H1 (cell line): ENCODE data around the gene PPM1L. TPM values are rescaled to one million over a fixed set of nuclear protein-coding genes. Genes with fewer than 3 reads are reported as not detected.

Experiments
- CTCF ChIA-PET: fragments of 300-600 bp; sonication (Branson Sonifier 250); formaldehyde crosslinking; loops from one replicate; lab custom pipeline; 2021; ENCODE audit not compliant: partially characterized antibody; lab: Charles Lee
- POLR2A ChIA-PET: fragments of 300-600 bp; sonication (Branson Sonifier 250); formaldehyde crosslinking; loops from one replicate; lab custom pipeline; 2021; ENCODE audit warnings: inconsistent platforms; ENCODE audit not compliant: partially characterized antibody; lab: Charles Lee
- DNase-seq, 2 experiments: peaks; one replicate each; pipeline versions ENCODE4 v3.0.0 to v3.0.0-alpha.2; 2010 to 2022; ENCODE audit warnings: low spot score in 2 of 2, low read depth in 1 of 2, mixed read lengths in 1 of 2
- FAIRE-seq: peaks from 2 replicates; lab custom pipeline; 2011; peaks lifted over from hg19 to GRCh38; lab: Jason Lieb, UNC
- H2AFZ ChIP-seq: 2 replicates; pipeline ENCODE4 v1.8.1; 2012; ENCODE audit warnings: low read length, inconsistent platforms
- H2AK5ac ChIP-seq: 2 replicates; pipeline ENCODE4 v1.6.1; 2013; ENCODE audit warnings: low read depth, low read length
- H2BK120ac ChIP-seq: replicated peaks from 2 replicates; pipeline ENCODE3; 2013; ENCODE audit warnings: low read depth, low read length, inconsistent platforms
- H2BK12ac ChIP-seq: 2 replicates; pipeline ENCODE4 v1.6.1; 2013; ENCODE audit warnings: low read depth, low read length
- H2BK15ac ChIP-seq: 2 replicates; pipeline ENCODE4 v1.6.1; 2013; ENCODE audit warnings: low read length
- H2BK20ac ChIP-seq: 2 replicates; pipeline ENCODE4 v1.6.1; 2013; ENCODE audit warnings: low read length
- H2BK5ac ChIP-seq: 2 replicates; pipeline ENCODE4 v1.6.1; 2013; ENCODE audit warnings: low read depth, low read length
- H3K14ac ChIP-seq: 2 replicates; pipeline ENCODE4 v1.6.1; 2013; ENCODE audit warnings: inconsistent platforms; ENCODE audit not compliant: insufficient read length
- H3K18ac ChIP-seq: 2 replicates; pipeline ENCODE4 v1.6.1; 2013; ENCODE audit warnings: low read length; ENCODE audit errors: extremely low read depth
- H3K23ac ChIP-seq: 2 replicates; pipeline ENCODE4 v1.6.1; 2013; ENCODE audit warnings: inconsistent platforms; ENCODE audit not compliant: insufficient read length
- H3K23me2 ChIP-seq: 2 replicates; pipeline ENCODE4 v1.6.1; 2013; ENCODE audit warnings: low read depth, low read length
- H3K27ac ChIP-seq: 2 replicates; pipeline ENCODE4 v1.6.1; 2011; ENCODE audit warnings: low read depth, low read length, inconsistent platforms
- H3K27me3 ChIP-seq, 4 experiments: replicated peaks in 1 of 4; 1 replicate in 1 of 4; 2 replicates in 3 of 4; pipeline versions ENCODE4 v1.6.1 to v1.8.1; 2011 to 2013; ENCODE audit warnings: low read length in 3 of 4, mild to moderate bottlenecking in 3 of 4, inconsistent platforms in 2 of 4, mixed read lengths in 2 of 4, moderate library complexity in 1 of 4; ENCODE audit not compliant: control insufficient read depth in 3 of 4, insufficient read depth in 3 of 4; ENCODE audit errors: extremely low read depth in 1 of 4
- H3K36me3 ChIP-seq, 4 experiments: 2 replicates each; pipeline versions ENCODE4 v1.6.1 to v1.8.1; 2011 to 2013; ENCODE audit warnings: mild to moderate bottlenecking in 4 of 4, low read length in 3 of 4, moderate library complexity in 2 of 4, control low read depth in 1 of 4, inconsistent platforms in 1 of 4; ENCODE audit not compliant: insufficient read depth in 4 of 4, control insufficient read depth in 2 of 4
- H3K4ac ChIP-seq: replicated peaks from 2 replicates; pipeline ENCODE3; 2013; ENCODE audit warnings: low read length, low read depth, mixed read lengths, inconsistent platforms; ENCODE audit not compliant: insufficient read length
- H3K4me1 ChIP-seq, 4 experiments: replicated peaks in 1 of 4; 1 replicate in 1 of 4; 2 replicates in 3 of 4; pipeline versions ENCODE4 v1.6.1 to v1.8.1; 2011 to 2013; ENCODE audit warnings: low read length in 3 of 4, inconsistent platforms in 2 of 4, mixed read lengths in 1 of 4; ENCODE audit not compliant: insufficient read depth in 4 of 4, control insufficient read depth in 3 of 4
- H3K4me2 ChIP-seq, 2 experiments: 2 replicates each; pipeline versions ENCODE4 v1.6.1 to v1.8.1; 2011 to 2013; ENCODE audit warnings: low read depth in 2 of 2, low read length in 2 of 2, control low read depth in 1 of 2, inconsistent platforms in 1 of 2, mild to moderate bottlenecking in 1 of 2; ENCODE audit not compliant: insufficient read depth in 1 of 2
- H3K4me3 ChIP-seq, 4 experiments: fragments of 200-600, 300-600 bp in 1 of 4; sonication (generic), shearing (Covaris generic), sonication (Bioruptor Twin) in 1 of 4; 2 replicates each; pipeline versions ENCODE4 v1.5.1 to v1.8.1; 2011 to 2016; ENCODE audit warnings: low read length in 4 of 4, low read depth in 3 of 4, control low read depth in 2 of 4, inconsistent platforms in 2 of 4, mild to moderate bottlenecking in 2 of 4, mixed read lengths in 1 of 4, moderate library complexity in 1 of 4; ENCODE audit not compliant: insufficient read depth in 2 of 4; ENCODE audit errors: extremely low read depth in 1 of 4
- H3K56ac ChIP-seq: replicated peaks from 2 replicates; pipeline ENCODE3; 2013; ENCODE audit warnings: low read depth, mild to moderate bottlenecking, mixed read lengths, low read length, inconsistent platforms; ENCODE audit not compliant: insufficient read length
- H3K79me1 ChIP-seq: 2 replicates; pipeline ENCODE4 v1.6.1; 2013; ENCODE audit warnings: low read depth, low read length, control low read depth
- H3K79me2 ChIP-seq, 2 experiments: 2 replicates each; pipeline versions ENCODE4 v1.6.1 to v1.8.1; 2012 to 2013; ENCODE audit warnings: low read length in 2 of 2, mild to moderate bottlenecking in 2 of 2, inconsistent platforms in 1 of 2; ENCODE audit not compliant: insufficient read depth in 2 of 2, control insufficient read depth in 1 of 2
- H3K9ac ChIP-seq, 4 experiments: replicated peaks in 1 of 4; 1 replicate in 1 of 4; 2 replicates in 3 of 4; pipeline versions ENCODE4 v1.6.1 to v1.8.1; 2011 to 2013; ENCODE audit warnings: low read depth in 3 of 4, low read length in 3 of 4, control low read depth in 2 of 4, mild to moderate bottlenecking in 2 of 4, moderate library complexity in 2 of 4, inconsistent platforms in 1 of 4; ENCODE audit errors: extremely low read depth in 1 of 4
- H3K9me3 ChIP-seq, 2 experiments: 2 replicates each; pipeline versions ENCODE4 v1.6.1 to v1.8.1; 2012 to 2013; ENCODE audit warnings: mild to moderate bottlenecking in 2 of 2, moderate library complexity in 2 of 2, control low read depth in 1 of 2, inconsistent platforms in 1 of 2, low read depth in 1 of 2, low read length in 1 of 2, mixed read lengths in 1 of 2; ENCODE audit not compliant: insufficient read depth in 2 of 2
- H4K20me1 ChIP-seq, 2 experiments: replicated peaks in 1 of 2; 2 replicates each; pipeline versions ENCODE3 to v1.8.1; 2011 to 2013; ENCODE audit warnings: inconsistent platforms in 2 of 2, low read length in 2 of 2, mild to moderate bottlenecking in 1 of 2; ENCODE audit not compliant: insufficient read depth in 2 of 2, control insufficient read depth in 1 of 2
- H4K5ac ChIP-seq: 2 replicates; pipeline ENCODE4 v1.6.1; 2013; ENCODE audit warnings: low read length, low read depth, mixed read lengths, inconsistent platforms; ENCODE audit not compliant: insufficient read length
- H4K8ac ChIP-seq: 2 replicates; pipeline ENCODE4 v1.8.0; 2013; ENCODE audit warnings: mild to moderate bottlenecking, moderate library complexity, low read length, inconsistent platforms; ENCODE audit not compliant: insufficient read depth; ENCODE audit errors: extremely low read depth
- H4K91ac ChIP-seq: replicated peaks from 2 replicates; pipeline ENCODE3; 2013; ENCODE audit warnings: low read length, mixed read lengths, inconsistent platforms; ENCODE audit not compliant: insufficient read length
- KDM1A ChIP-seq: fragments of 200-600, 300-600 bp; sonication (generic); IDR thresholded peaks from 2 replicates; pipeline ENCODE4 v1.7.1; 2016; ENCODE audit warnings: mild to moderate bottlenecking, low read length, borderline replicate concordance
- SIRT6 ChIP-seq: IDR thresholded peaks from one replicate; pipeline ENCODE4 v1.7.1; 2012; ENCODE audit warnings: low read length, inconsistent platforms
- WGBS, 2 experiments: shearing (Covaris generic) in 1 of 2; methylation state at CpG; one replicate each; pipeline versions ENCODE4 v1.1.6 to v1.1.7; 2013 to 2015; ENCODE audit warnings: low lambda C conversion rate in 2 of 2, mixed read lengths in 2 of 2, inconsistent platforms in 1 of 2, low coverage in 1 of 2, missing lambda C conversion rate in 1 of 2; ENCODE audit not compliant: insufficient replicate concordance in 2 of 2, insufficient coverage in 1 of 2, insufficient read length in 1 of 2; ENCODE audit errors: extremely low coverage in 1 of 2, missing lambda C conversion rate in 1 of 2; 5-methylcytosine and 5-hydroxymethylcytosine counted together
- polyA plus RNA-seq, 7 experiments: library from polyadenylated mRNA; depleted of rRNA in 3 of 7; stranded (reverse) in 5 of 7; unstranded in 2 of 7; fragments of >200 nt in 5 of 7; fragments of 200-250 nt in 2 of 7; gene quantifications; 1 replicate in 5 of 7; 2 replicates in 1 of 7; 4 replicates in 1 of 7; pipeline versions ENCODE4 v1.2.1 to v1.2.3, GENCODE V29; 2011 to 2013; ENCODE audit warnings: missing spikeins in 2 of 7, mixed read lengths in 2 of 7
- total RNA-seq: library from RNA; stranded (reverse); fragmentation: NEBNext Ultra II Directional; extraction: Animal tissue kit (Norgen Biotek cat#: 25700); gene quantifications from 2 replicates; pipeline ENCODE4 v1.2.1, GENCODE V29; 2021

PPM1L gene
- total and polyA plus RNA-seq, 2 of the 8 experiments (the other 6 are each of a cell fraction or from before 2014, with no cell fraction given) = 2.8 to 18.1 TPM

GRCh38 chr3:161017971-161018370 lies 261.9 kb downstream of the PPM1L start:
- H3K79me2 ChIP-seq = no peaks in the 10 kb centered on the region
- 83% methylated on average over 2 of the region's 2 CpGs; no CpG with 5 or more reads in 1 of the 2 experiments for WGBS, 2 experiments
- no peak overlapping the region for H4K8ac ChIP-seq

More at GRCh38 chr3:161017971-161018370, 261.9 kb downstream of the PPM1L start:
- H2AFZ ChIP-seq = no peak overlapping the region
- ChIA-PET CTCF (interaction anchor here (0.6 to 1.0 kb wide), 2 partner anchors 11 to 63 kb away, joined by 4 to 7 read pairs; no protein-coding TSS in a partner anchor), POLR2A (no interaction called here)
- H3K4ac ChIP-seq = no peak overlapping the region
- no peaks in the 10 kb centered on the region for H4K20me1 ChIP-seq
- no peak overlapping the region for H3K18ac ChIP-seq
- no peaks in the 10 kb centered on the region for H3K23me2 ChIP-seq
- H3K56ac ChIP-seq = no peak overlapping the region
- no peaks in the 10 kb centered on the region; the same call in 1 of the 2 replicates for H3K79me1 ChIP-seq
- H3K23ac ChIP-seq = no peak overlapping the region
- H4K91ac ChIP-seq = no peak overlapping the region
- H3K4me1 ChIP-seq = no peaks in the 10 kb centered on the region
- peaks cover 3 to 6% of the 10 kb centered on the region in 2 experiments; a peak in 3 of 4 replicates for H3K9me3 ChIP-seq
- no peak overlapping the region for H3K14ac ChIP-seq
- H3K27ac ChIP-seq = no peak overlapping the region
- no peak overlapping the region for H3K9ac ChIP-seq
- DNase-seq (no peak), FAIRE-seq (no peak)
- no peak overlapping the region for H2BK5ac ChIP-seq
- H3K36me3 ChIP-seq = no peaks in the 10 kb centered on the region
- TF ChIP-seq KDM1A (no peak), SIRT6 (no peak)
- H4K5ac ChIP-seq = no peak overlapping the region
- no peak overlapping the region for H2BK20ac ChIP-seq
- H2BK12ac ChIP-seq = no peak overlapping the region
- no peak overlapping the region for H3K4me2 ChIP-seq
- H2BK120ac ChIP-seq = no peak overlapping the region
- H2BK15ac ChIP-seq = no peak overlapping the region
- no peaks in the 10 kb centered on the region for H3K27me3 ChIP-seq
- H3K4me3 ChIP-seq = no peak overlapping the region
- H2AK5ac ChIP-seq = no peak overlapping the region
